Astrocyte of the hippocampus (primary cell): ENCODE results near the gene TIMM44.

ENCODE experiments used
- DNase-seq: peaks from one replicate; pipeline ENCODE4 v3.0.0; 2011; ENCODE audit warnings: low read depth, low spot score

TIMM44 gene

DNA sequence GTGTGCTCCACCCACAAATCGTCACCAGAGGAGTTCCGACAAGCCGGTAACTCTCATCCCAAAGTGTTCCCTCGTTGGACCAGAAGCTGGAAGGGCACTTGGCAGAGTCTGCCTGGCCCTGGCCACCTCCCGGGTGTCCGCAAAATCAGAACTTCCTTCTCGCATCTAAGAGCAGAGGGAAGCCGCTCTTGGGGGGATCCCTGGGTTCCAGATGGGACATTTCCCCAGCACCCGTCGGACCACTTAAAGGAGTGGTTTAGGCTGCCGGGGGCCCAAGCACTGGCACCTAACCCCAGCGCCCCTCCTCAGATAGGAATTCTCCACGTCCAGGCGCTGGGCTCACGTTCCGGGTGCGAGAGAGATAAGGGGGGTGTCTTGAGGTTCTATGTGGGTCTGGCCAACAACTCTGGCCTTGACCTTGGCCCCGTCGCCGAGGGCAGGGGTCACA is 40.6 kb downstream of the TIMM44 start:
- no peak for DNase-seq

DNA sequence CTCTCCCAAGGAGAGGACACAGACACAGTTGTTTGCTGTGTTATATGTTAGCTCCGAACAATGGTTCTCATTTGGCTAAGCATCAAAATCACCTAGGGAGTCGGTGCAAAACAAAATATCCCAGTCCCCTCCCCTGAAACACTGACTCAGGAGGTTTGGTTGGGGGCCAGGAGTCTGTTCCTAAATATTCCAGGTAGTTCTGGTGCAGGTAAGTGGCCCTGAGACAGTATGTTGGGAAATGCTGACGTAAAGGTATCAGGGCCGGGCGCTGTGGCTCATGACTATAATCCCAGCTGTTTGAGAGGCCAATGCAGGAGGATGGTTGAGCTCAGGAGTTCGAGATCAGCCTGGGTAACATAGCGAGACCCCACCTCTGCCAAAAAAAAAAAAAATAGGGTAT is 42.1 kb downstream of the TIMM44 start:
- DNase-seq = no peak

DNA sequence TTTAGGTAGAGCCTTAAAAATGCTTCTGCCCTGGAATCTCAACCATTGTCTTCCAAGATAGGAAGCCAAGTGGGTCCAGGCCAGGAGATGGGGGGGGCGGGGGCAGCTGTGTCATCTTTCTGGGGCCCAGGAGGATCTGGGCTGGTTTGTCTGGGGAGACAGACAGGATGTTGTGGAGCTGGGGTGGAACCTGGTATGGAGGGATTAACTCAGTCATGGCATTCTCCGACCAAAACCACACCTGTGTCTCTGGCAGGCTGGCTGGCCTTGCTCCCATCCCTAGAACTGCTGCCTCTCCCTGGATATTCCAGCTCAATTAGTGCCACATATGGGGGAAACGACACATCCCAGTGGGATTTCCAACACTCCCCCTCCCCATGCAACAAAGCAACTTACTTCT is 42.5 kb downstream of the TIMM44 start:
- no peak for DNase-seq

DNA sequence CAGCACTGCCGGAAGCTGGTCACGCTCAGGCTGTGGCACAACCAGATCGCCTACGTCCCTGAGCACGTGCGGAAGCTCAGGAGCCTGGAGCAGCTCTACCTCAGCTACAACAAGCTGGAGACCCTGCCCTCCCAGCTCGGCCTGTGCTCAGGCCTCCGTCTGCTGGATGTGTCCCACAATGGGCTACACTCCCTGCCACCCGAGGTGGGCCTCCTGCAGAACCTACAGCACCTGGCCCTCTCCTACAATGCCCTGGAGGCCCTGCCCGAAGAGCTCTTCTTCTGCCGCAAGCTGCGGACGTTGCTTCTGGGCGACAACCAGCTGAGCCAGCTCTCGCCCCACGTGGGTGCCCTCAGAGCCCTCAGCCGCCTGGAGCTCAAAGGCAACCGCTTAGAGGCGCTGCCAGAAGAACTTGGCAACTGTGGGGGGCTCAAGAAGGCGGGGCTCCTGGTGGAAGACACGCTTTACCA is 43.0 kb downstream of the TIMM44 start:
- no peak for DNase-seq

DNA sequence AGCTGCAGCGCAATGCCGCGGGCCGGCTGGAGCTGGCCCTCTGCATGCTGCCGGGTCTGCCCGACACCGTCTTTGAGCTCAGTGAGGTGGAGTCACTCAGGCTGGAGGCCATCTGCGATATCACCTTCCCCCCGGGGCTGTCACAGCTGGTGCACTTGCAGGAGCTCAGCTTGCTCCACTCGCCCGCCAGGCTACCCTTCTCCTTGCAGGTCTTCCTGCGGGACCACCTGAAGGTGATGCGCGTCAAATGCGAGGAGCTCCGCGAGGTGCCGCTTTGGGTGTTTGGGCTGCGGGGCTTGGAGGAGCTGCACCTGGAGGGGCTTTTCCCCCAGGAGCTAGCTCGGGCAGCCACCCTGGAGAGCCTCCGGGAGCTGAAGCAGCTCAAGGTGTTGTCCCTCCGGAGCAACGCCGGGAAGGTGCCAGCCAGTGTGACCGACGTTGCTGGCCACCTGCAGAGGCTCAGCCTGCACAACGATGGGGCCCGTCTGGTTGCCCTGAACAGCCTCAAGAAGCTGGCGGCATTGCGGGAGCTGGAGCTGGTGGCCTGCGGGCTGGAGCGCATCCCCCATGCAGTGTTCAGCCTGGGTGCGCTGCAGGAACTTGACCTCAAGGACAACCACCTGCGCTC is 43.6 kb downstream of the TIMM44 start:
- no peak for DNase-seq

DNA sequence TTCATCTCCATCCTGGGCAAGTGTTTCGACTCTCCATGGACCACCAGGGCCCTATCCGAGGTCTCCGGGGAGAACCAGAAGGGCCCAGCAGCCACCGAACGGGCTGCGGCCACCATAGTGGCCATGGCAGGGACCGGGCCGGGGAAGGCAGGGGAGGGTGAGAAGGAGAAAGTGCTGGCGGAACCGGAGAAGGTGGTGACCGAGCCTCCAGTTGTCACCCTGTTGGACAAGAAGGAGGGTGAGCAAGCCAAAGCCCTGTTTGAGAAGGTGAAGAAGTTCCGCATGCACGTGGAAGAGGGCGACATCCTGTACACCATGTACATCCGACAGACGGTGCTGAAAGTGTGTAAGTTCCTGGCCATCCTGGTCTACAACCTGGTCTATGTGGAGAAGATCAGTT is 44.5 kb downstream of the TIMM44 start:
- DNase-seq = no peak

DNA sequence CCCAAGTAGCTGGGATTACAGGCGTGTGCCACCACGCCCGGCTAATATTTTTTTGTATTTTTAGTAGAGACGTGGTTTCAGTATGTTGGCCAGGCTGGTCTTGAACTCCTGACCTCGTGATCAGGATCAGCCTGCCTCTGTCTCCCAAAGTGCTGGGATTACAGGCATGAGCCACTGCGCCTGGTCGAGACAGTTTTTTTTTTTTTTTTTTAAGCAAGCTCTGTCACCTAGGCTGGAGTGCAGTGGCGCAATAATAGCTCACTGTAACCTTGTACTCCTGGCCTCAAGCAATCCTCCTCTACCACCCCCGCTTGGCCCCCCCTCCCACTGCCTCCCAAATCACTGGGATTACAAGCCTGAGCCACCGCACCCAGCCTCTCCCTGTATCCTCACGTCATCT is 46.2 kb downstream of the TIMM44 start:
- no peak for DNase-seq

DNA sequence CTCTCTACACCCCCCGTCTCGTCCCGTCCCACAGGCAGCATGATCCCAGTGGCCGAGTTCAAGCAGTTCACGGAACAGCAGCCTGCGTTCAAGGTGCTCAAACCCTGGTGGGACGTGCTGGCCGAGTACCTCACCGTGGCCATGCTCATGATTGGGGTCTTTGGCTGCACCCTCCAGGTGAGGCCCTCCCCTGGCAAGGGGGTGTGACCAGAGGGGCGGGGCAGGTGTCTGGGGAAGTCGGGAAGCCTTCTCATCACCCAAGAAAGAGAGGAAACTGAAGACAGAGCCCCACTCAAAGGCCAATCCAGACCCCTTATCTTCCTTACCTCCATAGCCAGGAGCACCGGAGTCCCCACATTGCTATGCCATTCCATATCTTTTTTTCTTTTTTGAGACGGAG is 47.9 kb downstream of the TIMM44 start:
- no peak for DNase-seq

DNA sequence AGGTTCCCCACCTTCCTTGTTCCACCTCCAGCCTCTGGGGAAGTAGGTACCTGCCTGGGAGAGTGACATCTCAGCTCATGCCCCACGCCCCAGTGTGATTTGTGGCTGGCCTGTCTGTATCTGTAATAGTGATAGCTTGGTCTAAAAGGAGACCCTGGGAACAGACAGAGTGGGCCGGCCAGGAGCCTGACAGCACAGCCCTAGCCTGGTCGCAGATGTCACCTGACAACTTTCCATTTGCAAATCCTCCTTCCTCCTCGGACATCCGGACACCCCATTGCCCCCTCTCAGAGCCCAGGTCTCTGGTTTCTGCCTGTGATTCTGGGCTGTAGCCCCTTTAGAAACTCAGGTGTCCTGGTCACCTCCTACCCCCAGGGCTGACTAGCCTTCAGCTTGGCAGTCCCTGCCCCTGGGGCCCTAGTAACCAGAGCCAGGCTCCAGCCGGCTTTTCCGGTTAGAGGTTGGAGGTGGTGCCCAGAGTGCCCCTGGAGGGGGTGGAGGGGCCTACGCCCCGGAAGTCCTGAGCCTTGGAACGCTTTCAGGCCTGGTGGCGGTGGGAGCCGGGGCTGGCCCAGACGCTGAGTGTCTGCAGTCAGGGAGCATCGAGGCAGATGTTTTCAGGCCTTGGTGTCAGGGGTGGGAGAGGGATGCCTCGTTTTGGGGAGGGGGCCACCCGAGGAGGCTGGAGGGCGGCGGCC is 48.7 kb downstream of the TIMM44 start:
- DNase-seq = no peak

DNA sequence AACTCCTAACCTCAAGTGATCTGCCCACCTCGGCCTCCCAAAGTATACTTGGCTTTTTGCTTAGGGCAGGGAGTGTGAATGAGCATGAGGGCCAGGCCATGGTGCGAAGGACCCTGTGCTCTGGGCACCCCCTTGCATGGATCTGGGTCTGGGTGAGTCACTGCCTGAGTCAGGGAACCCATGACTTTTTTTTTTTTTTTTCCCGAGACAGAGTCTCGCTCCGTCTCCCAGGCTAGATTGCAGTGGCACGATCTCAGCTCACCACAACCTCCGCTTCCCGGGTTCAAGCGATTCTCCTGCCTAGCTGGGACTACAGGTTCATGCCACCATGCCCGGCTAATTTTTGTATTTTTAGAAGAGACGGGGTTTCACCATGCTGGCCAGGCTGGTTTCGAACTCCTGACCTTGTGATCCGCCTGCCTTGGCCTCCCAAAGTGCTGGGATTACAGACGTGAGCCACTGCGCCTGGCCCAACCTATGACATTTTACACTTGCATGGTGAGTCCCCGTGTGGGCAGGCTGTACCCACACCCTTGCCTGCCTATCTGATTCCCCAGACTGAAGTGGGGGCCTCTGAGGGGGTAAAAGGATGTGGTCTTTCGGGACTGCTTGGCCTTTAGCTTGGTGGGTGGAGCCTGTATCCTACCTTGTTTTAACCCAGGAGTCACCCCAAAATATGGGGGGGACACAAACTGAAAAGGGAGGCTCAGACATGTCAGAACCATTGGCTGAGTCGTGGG is 49.9 kb downstream of the TIMM44 start:
- peak; percentile 76 for DNase-seq

DNA sequence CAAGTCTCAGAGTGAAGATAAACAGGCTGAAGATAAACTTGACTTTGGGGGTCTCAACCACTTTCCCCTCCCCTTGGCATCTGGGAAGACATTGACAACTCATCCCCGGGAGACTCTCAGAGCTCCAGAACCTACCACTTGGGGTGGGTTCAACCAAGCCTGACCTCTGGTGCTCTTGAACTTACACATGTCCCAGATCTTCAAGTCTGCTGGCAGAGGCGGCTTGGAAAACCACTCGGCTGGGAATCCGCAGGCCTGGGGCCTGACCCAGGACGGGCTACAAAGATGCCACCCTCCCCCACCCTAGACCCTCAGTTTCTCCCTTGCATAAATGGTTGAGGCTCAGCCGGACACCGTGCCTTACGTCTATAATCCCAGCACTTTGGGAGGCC is 54.6 kb downstream of the TIMM44 start:
- DNase-seq = no peak

DNA sequence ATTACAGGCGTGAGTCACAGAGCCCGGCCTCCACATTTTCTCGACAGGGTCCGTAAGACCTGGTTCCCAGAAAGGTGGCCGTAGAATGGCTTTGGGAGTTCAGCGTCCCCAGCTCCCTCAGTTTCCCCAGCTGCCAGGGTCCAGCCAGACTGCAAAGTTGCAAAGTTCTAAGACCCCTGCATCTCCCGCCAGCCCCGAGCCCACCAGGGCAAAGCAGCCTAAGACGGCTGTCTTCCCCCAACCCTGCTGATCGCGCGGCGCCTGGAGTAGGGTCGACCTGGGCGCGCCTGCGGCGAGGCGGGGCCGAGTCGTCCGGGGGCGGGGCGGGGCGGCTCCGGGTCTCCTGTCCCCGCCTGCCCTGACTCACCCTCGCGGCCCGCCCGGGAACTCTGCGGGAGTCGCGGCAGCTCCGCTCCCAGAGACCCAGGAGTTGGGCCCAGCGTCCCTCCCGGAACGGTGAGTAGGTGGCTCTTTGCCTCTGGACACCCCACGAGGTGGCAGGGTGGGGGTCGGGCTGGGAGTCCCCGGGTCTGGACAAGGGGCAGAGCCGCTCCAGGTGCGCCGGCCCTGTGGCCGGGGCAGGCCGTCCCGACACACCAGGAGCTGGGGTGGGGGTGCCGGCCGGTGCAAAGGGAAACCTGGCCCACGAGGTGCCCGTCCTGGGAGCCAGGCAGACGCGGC is 55.2 kb downstream of the TIMM44 start, which contains the start of gene LRRC8E:
Gene LRRC8E (plus strand): TSS at position 366 of the 681 bp plus-strand sequence. CDS start 7,094 bp downstream, outside the sequence.
- peak; percentile 92 for DNase-seq

DNA sequence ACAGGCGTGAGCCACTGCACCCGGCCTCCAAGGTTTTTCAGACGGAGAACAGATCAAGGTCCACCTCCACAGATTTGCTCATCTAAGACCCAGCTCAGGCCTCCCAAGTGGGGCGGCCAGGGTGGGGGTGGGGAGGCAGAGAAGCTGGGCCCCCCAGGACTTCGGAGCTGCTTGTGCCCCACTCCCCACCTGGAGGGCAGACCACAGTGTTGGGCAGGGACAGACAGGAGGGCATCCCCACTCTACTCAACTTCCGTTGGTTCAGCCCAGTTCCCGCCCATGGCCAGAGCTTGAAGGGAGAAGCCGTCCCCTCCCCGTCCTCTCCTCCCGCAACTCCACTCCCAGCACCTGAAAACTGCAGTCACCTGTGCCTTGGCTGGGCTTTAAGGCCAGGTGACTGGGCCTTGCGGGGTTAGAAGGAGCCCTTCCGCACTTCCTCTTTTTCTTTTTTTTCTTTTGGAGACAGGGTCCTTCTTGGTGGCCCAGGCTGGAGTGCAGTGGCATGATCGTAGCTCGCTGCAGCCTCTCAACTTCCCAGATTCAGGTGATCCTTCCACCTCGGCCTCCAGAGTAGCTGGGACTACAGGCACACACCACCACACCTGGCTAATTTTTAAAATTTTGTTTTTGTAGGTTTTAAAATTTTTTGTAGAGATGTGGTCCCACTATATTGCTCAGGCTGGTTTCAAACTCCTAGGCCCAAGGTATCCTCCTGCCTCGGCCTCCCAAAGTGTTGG is 55.9 kb downstream of the TIMM44 start:
- no peak for DNase-seq

DNA sequence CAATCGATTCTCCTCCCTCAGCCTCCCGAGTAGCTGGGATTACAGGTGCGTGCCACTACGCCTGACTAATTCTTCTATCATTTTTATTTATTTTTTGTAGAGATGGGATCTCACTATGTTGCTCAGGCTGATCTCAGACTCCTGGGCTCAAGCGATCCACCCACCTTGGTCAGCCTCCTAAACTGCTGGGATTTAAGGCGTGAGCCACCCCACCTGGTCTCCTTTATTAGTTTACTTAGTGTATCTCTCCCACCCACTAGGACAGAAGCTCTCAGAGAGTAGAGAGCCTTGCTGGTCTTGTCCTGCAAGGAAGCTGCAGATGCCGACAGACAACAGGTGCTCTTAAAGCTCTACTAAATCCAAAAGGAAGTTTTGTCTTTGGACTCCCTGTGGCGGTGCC is 57.6 kb downstream of the TIMM44 start:
- no peak for DNase-seq

DNA sequence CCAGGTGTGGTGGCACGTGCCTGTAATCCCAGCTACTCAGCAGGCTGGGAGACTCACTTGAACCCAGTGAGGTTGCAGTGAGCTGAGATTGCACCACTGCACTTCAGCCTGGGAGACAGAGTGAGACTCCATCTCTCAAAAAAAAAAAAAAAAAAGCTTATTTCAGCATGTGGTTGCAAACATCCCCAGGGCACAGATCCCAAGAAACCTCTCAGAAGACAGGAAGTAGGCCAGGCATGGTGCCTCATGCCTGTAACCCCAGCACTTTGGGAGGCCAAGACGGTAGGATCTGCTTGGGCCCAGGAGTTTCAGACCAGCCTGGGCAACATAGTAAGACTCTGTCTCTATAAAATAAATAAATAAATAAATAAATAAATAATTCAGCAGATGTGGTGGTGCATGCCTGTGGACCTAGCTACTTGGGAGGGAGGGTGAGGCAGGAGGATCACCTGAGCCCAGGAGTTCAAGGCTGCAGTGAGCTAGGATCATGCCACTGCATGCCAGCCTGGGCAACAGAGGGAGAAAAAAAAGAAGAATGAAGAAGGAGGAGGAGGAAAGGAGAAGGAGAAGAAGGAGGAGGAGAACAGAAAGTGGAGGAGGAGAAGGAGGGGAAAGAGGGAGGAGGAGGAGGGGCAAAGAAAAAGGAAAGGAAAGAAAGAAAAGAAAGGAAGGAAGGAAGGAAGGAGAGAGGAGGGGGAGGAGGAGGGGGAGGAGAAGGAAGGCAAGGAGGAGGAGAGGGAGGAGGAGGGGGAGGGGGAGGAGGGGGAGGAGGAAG is 59.5 kb downstream of the TIMM44 start:
- DNase-seq = no peak

DNA sequence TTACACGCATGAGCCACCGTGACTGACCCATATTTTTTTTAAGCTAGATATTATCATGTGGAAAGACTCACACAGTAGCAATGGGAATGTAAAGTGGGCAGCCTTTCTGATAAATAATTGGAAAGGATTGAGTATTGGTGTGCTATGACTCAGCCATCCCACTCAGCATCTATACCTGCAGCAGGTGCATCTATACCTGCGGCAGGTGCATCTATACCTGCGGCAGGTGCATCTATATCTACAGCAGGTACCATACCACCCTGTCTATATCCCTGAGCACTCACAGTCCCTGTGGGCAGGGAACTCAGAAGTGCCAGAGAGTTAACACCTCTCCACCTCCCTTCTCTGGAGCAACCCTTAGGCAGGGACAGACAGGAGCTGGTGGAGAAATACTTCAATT is 60.4 kb downstream of the TIMM44 start:
- no peak for DNase-seq

DNA sequence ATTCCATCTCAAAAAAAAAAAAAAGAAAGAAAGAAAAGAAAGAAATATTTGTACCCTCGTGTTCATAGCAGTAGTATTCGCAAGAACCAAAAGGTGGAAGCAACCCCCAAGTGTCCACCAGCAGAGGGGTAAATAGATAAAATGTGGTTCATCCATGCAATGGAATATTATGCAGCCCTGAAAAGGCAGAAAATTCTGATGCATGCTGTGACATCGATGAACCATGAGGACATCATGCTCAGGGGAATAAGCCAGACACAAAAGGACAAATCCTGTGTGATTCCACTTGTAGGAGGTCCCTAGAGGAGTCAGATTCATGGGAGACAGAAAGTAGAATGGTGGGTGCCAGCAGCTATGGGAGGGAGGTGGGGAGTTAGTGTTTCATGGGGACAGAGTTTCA is 61.6 kb downstream of the TIMM44 start:
- no peak for DNase-seq

DNA sequence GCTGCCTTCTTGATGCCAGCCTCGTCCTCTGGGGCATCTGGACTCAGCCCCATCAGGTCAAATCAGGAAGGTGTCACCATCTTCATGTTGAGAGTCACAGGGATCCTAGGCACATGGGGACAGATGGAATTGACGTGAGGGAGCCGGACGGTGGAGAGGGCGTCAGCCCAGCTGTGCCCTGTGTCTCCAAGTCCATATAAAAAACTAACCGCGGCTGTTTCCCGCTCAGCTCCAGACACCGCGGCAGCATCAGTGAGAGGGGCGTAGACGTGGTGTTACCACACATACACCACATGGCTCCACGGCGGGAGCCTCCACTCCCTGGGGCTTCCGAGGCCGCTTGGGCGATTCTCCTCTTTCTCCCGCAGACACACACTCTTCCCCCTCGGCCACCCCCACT is 63.6 kb downstream of the TIMM44 start:
- DNase-seq = no peak

DNA sequence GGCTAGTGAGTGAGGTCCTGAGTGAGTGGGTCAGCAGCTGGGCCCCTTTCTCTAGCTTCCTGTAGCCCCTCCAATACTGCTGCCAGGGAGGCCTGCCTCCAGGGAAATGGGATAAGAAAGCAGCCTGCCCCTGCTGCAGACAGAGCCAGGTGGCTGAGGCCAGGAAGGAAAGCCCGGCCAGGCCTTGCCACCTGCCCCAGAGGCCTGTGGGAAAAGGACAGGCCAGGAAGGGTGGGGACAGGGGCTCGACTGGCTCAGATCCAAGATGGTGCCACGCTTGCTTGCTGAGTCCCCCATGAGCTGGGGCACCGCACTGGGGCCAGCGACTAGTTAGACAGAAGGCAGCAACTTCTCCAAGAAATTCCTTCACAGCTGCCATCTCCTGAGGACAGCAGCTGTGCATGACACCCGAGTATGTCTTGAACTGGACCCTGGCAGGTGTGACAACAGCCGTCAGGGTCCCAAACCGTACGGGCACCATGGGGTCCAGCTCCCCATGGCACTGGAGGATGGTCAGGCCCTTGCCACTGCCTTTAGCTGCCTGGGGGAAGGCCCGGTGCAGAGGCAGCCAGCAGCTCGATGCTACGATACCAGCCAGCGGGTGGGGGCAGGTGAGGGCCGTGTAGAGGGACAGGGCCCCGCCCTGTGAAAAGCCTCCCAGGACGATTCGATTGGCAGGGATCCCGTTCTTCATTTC is 64.2 kb downstream of the TIMM44 start:
- no peak for DNase-seq

DNA sequence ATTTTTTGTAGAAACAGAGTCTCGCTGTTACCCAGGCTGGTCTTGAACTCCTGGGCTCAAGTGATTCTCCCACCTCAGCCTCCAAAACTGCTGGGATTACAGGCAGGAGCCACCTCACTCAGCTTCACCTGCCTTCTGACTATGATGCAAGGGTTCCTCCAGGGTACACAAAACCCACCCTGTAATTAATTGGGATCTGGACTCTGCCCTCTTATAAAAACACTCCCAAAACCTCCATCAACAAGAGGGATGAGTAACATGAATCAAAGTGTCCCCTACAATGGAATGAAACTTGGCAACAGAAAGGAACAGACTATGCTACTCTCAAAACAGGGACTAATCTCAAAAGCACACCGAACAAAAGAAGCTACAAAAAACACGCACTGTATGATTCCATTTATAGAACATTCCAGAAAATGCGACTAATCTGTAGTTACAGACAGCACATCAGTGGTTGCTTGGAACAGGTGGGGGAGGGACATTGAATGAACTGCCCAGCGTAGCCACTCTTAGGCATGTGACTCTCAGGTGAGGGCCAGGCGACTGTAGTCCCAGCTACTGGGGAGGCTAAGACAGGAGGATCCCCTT is 66.1 kb downstream of the TIMM44 start:
- no peak for DNase-seq
